ENCODE results near the gene UHRF2. TPM values are rescaled to one million over a fixed set of nuclear protein-coding genes. Genes with fewer than 3 reads are reported as not detected.

UHRF2 gene
- total RNA-seq, 4 donors from 2014 or later: 31.1 to 44.4 (median 41.8) TPM

DNA sequence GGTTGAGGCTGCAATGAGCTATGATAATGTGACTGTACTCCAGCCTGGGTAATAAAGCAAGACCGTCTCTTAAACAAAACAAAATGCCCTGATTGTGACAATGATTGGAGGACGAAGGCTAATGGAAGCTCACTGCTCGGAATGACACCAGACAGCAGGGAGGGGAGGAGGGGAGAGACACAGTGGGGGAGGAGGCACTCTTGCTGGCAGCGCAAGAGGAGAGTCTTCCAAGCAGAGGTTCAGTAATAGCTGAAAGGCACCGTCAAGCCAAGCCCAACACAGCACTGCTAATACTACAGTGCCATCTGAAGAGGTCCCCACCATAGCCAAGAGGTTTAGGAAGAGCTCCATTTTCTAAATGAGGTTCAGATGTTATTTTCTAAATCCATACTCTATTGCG lies 130.2 kb downstream of the UHRF2 start:
- no peak for DNase-seq (ENCODE audit: extremely low spot score)
- Histone ChIP-seq H3K27me3 (no peaks in the 10 kb centered on the region), H3K27ac (replicated peaks in 1 of 4) (no peak overlapping the region), H3K4me1 (no peaks in the 10 kb centered on the region), H3K9me3 (no peaks in the 10 kb centered on the region), H3K36me3 (no peaks in the 10 kb centered on the region), H3K4me3 (no peak overlapping the region)
- 63% methylated on average over 6 of the region's 6 CpGs for WGBS
- TF ChIP-seq EP300 (IDR thresholded peaks at IDR 0.05) (no peak), POLR2AphosphoS5 (IDR thresholded peaks at IDR 0.05) (no peak), POLR2A (IDR thresholded peaks at IDR 0.05; ENCODE audit: low read depth) (no peak)
- TF ChIP-seq, protein P1, sequence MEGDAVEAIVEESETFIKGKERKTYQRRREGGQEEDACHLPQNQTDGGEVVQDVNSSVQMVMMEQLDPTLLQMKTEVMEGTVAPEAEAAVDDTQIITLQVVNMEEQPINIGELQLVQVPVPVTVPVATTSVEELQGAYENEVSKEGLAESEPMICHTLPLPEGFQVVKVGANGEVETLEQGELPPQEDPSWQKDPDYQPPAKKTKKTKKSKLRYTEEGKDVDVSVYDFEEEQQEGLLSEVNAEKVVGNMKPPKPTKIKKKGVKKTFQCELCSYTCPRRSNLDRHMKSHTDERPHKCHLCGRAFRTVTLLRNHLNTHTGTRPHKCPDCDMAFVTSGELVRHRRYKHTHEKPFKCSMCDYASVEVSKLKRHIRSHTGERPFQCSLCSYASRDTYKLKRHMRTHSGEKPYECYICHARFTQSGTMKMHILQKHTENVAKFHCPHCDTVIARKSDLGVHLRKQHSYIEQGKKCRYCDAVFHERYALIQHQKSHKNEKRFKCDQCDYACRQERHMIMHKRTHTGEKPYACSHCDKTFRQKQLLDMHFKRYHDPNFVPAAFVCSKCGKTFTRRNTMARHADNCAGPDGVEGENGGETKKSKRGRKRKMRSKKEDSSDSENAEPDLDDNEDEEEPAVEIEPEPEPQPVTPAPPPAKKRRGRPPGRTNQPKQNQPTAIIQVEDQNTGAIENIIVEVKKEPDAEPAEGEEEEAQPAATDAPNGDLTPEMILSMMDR (IDR thresholded peaks at IDR 0.05): no peak
- intact Hi-C loops (cut with DNase I): no loop called here

DNA sequence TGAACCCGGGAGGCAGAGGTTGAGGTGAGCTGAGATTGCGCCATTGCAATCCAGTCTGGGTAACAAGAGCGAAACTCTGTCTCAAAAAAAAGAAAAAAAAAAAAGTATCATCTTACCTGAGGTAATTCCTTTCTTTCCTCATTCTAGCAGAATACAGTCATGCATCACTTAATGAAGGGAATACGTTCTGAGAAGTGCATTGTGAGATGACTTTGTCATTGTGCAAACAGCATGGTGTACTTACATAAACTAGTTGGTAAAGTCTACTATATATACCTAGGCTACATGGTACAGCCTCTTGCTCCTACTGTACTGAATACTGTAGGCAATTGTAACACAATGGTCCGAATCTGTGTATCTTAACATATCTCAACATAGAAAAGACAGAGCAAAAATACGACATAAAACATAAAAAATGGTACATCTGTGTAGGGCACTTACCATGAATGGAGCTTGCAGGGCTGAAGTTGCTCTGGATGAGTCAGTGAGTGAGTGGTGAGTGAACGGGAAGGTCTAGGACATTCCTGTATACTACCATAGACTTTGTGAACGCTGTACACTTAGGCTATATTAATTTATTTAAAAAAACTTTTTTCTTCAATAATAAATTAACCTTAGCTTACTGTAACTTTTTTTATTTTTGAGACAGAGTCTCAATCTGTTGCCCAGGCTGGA lies 132.2 kb downstream of the UHRF2 start:
- 92% methylated on average over 8 of the region's 8 CpGs for WGBS
- intact Hi-C loops (cut with DNase I): no loop called here
- no peak overlapping the region for H3K27ac ChIP-seq (replicated peaks in 1 of 4)

DNA sequence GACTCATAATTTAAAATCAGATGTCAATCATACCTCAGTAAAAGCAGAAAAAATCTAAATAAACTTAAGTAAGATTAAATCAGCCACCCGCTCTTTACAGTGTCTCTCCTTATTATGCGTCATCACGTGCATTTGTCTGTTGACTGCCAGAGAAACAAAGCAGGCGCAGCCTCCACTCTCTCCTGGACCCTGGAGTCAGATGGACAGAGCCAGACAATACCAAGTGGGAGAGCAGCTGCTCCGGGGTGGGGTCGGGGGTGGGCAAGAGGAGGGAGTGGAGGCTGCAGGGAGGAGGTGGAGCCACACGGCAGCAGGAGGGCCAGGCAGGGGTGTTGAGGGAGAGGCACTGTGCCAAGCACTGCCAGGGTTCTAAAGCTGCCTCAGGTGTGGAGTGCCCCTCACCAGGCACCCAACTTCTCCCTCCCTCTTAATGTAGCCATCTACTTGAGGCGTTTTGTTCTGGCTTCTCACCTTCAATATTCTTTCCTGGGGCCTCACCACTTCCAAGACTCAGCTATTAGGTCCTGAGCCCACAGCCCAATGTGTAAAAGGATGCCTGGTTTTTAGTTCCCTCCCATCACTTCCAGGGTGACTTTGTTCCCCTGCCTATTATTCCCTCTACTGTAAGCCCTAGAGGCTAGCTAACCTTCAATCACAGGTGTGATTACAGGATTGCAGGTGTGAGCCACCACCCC lies 136.3 kb downstream of the UHRF2 start:
- DNase-seq (ENCODE audit: extremely low spot score): no peak
- intact Hi-C loops (cut with DNase I): no loop called here
- Histone ChIP-seq H3K4me3 (no peak overlapping the region), H3K4me1 (no peaks in the 10 kb centered on the region), H3K27me3 (no peaks in the 10 kb centered on the region), H3K9me3 (no peaks in the 10 kb centered on the region), H3K27ac (replicated peaks in 1 of 4) (no peak overlapping the region), H3K36me3 (no peaks in the 10 kb centered on the region)
- WGBS: 72% methylated on average over 8 of the region's 8 CpGs
- TF ChIP-seq, protein P1 (IDR thresholded peaks at IDR 0.05): no peak
- TF ChIP-seq POLR2A (IDR thresholded peaks at IDR 0.05; ENCODE audit: low read depth) (no peak), POLR2AphosphoS5 (IDR thresholded peaks at IDR 0.05) (no peak), EP300 (IDR thresholded peaks at IDR 0.05) (no peak)

More for the DNA sequence above, 132.2 kb downstream of the UHRF2 start:
- Histone ChIP-seq H3K4me1 (no peaks in the 10 kb centered on the region), H3K9me3 (no peaks in the 10 kb centered on the region), H3K27me3 (no peaks in the 10 kb centered on the region), H3K36me3 (no peaks in the 10 kb centered on the region), H3K4me3 (no peak overlapping the region)
- TF ChIP-seq, protein P1 (IDR thresholded peaks at IDR 0.05): no peak
- TF ChIP-seq POLR2AphosphoS5 (IDR thresholded peaks at IDR 0.05): no peak
- no peak for TF ChIP-seq POLR2A (IDR thresholded peaks at IDR 0.05; ENCODE audit: low read depth)
- TF ChIP-seq EP300 (IDR thresholded peaks at IDR 0.05): no peak
- no peak for DNase-seq (ENCODE audit: extremely low spot score)

DNA sequence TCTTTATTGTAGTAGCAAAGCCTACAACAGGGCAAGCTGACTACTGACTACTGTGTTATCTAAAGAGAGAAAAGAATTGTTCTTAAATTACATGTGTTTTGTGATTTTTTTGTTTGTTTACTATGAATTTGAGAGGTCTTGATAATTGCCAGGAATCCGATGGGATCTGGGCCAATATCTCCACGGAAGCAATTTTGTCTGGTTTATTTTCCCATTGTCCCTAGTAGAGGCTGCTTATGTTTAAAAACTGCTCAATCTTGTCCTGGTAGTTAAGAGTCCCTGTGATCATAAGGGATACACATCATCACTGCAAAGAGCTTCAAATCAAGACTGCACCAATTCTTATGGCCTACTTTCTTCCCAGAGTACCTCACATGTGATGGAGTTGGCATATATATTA lies 138.1 kb downstream of the UHRF2 start:
- Histone ChIP-seq H3K27me3 (peaks cover 0 to 4% (median 0%) of the 10 kb centered on the region in 4 donors), H3K36me3 (no peaks in the 10 kb centered on the region), H3K4me1 (no peaks in the 10 kb centered on the region), H3K27ac (replicated peaks in 1 of 4) (no peak overlapping the region), H3K9me3 (no peaks in the 10 kb centered on the region), H3K4me3 (no peak overlapping the region)
- TF ChIP-seq, protein P1 (IDR thresholded peaks at IDR 0.05): no peak
- 69% methylated on average over 2 of the region's 2 CpGs for WGBS
- intact Hi-C loops (cut with DNase I): no loop called here
- no peak for DNase-seq (ENCODE audit: extremely low spot score)
